ENCODE results near the gene CLIP4. TPM values are rescaled to one million over a fixed set of nuclear protein-coding genes. Genes with fewer than 3 reads are reported as not detected.
A peak's percentile ranks its signal among the peaks of the same experiment; 100 is the strongest.

CLIP4 gene
- polyA plus RNA-seq, 1 of the 3 experiments (the other 2 are of a cell fraction) = 12.7 TPM

DNA sequence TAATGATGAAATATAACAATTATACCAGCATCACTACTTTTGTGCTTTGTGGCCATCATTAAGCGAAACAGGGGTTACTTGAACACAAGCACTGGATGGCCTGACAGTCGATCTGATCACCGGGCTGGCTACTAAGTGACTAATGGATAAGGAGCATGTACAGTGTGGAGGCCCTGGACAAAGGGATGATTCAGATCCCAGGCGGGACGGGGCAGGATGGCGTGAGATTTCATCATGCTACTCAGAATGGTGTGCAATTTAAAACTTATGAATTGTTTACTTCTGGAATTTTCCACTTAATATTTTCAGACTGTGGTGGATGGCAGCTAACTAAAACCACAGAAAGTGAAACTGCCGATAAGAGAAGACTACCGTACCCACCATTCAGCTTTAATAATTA, 7.0 kb upstream of the CLIP4 start:
- Histone ChIP-seq H3K9ac (peak overlapping the region; percentile 19; the same call in 1 of the 2 replicates), H3K4me1 (ENCODE audit: control insufficient read depth in 1 of 2, insufficient read depth in 2 of 2, low read depth in 1 of 2, low read length in 1 of 2) (peaks cover 0 to 12% of the 10 kb centered on the region in 2 experiments; a peak in 1 of 4 replicates), H3K9me3 (no peaks in the 10 kb centered on the region), H3K36me3 (replicated peaks in 1 of 2; ENCODE audit: control insufficient read depth in 1 of 2, insufficient read depth in 2 of 2, low read length in 1 of 2) (no peaks in the 10 kb centered on the region), H3F3A (replicated peaks; ENCODE audit: insufficient read depth) (no peaks in the 10 kb centered on the region), H3K9me2 (no peaks in the 10 kb centered on the region), H4K20me1 (ENCODE audit: insufficient read depth) (no peaks in the 10 kb centered on the region), H3K27me3 (ENCODE audit: insufficient read depth) (no peaks in the 10 kb centered on the region), H3K79me2 (ENCODE audit: insufficient read depth) (no peaks in the 10 kb centered on the region), H2AFZ (ENCODE audit: low read depth) (peak overlapping the region; percentile 74; the same call in 1 of the 2 replicates), H3K4me3 (ENCODE audit: low read depth in 2 of 2, low read length in 1 of 2) (no peak overlapping the region), H3K4me2 (0 out of 2 replicates have a peak overlapping the region, but pooled peaks have one; percentile 23), H3K27ac (ENCODE audit: low read depth in 2 of 2, low read length in 1 of 2) (peak overlapping the region in 1 of 2 experiments; percentile 52; a peak in 2 of 4 replicates)
- ChIA-PET CTCF (no interaction called here), POLR2A (no interaction called here)
- no peak for DNase-seq
- TF ChIP-seq ZBTB33 (IDR thresholded peaks at IDR 0.05; ENCODE audit: borderline replicate concordance, low read depth) = no peak
- TF ChIP-seq RAD21 (IDR thresholded peaks at IDR 0.05; ENCODE audit: low read length) = no peak
- peak; percentile 19; the same call in 1 of the 2 replicates for TF ChIP-seq PBX3 (IDR thresholded peaks at IDR 0.05)
- TF ChIP-seq FOSL2 (IDR thresholded peaks at IDR 0.05; ENCODE audit: borderline replicate concordance, low read depth) = peak; percentile 49; the same call in 1 of the 2 replicates
- peak; percentile 13; the same call in 1 of the 2 replicates for TF ChIP-seq JUND (IDR thresholded peaks at IDR 0.05)
- 57% methylated on average over 8 of the region's 8 CpGs for WGBS (ENCODE audit: low lambda C conversion rate)

- H3K4me2 ChIP-seq = no peak overlapping the region
- H2AFZ ChIP-seq (ENCODE audit: low read depth) = no peak overlapping the region
- no peaks in the 10 kb centered on the region for H4K20me1 ChIP-seq (ENCODE audit: insufficient read depth)
- H3K9ac ChIP-seq = no peak overlapping the region
- no peaks in the 10 kb centered on the region for H3F3A ChIP-seq (replicated peaks; ENCODE audit: insufficient read depth)
- no peaks in the 10 kb centered on the region for H3K36me3 ChIP-seq (replicated peaks in 1 of 2; ENCODE audit: control insufficient read depth in 1 of 2, insufficient read depth in 2 of 2, low read length in 1 of 2)
- H3K9me3 ChIP-seq = no peaks in the 10 kb centered on the region
- DNase-seq = no peak
- no peaks in the 10 kb centered on the region for H3K9me2 ChIP-seq
- no peak for TF ChIP-seq CTCF (IDR thresholded peaks at IDR 0.05)
- no peak for TF ChIP-seq FOSL2 (IDR thresholded peaks at IDR 0.05; ENCODE audit: borderline replicate concordance, low read depth)
- no peak for TF ChIP-seq SMC3 (IDR thresholded peaks at IDR 0.05; ENCODE audit: low read depth, low read length)
- no peak for TF ChIP-seq PBX3 (IDR thresholded peaks at IDR 0.05)
- TF ChIP-seq ELF1 (IDR thresholded peaks at IDR 0.05) = no peak
- TF ChIP-seq FOXM1 (IDR thresholded peaks at IDR 0.05; ENCODE audit: low read depth) = no peak
- TF ChIP-seq TEAD4 (IDR thresholded peaks at IDR 0.05; ENCODE audit: borderline replicate concordance, insufficient read depth) = no peak
- TF ChIP-seq ZBTB33 (IDR thresholded peaks at IDR 0.05; ENCODE audit: borderline replicate concordance, low read depth) = no peak
- H3K27ac ChIP-seq (ENCODE audit: low read depth in 2 of 2, low read length in 1 of 2) = no peak overlapping the region
- ChIA-PET POLR2A (no interaction called here), CTCF (interaction anchor here (1.3 kb wide), 1 partner anchor 151 kb away, joined by 3 read pairs; no protein-coding TSS in a partner anchor)
- no peaks in the 10 kb centered on the region for H3K27me3 ChIP-seq (ENCODE audit: insufficient read depth)
- no peaks in the 10 kb centered on the region for H3K79me2 ChIP-seq (ENCODE audit: insufficient read depth)
- H3K4me3 ChIP-seq (ENCODE audit: low read depth in 2 of 2, low read length in 1 of 2) = no peak overlapping the region
- WGBS (ENCODE audit: low lambda C conversion rate) = 95% methylated on average over 2 of the region's 2 CpGs
- peaks cover 0 to 22% of the 10 kb centered on the region in 2 experiments; a peak in 2 of 4 replicates for H3K4me1 ChIP-seq (ENCODE audit: control insufficient read depth in 1 of 2, insufficient read depth in 2 of 2, low read depth in 1 of 2, low read length in 1 of 2)
These were observed 6.0 kb upstream of the CLIP4 start for GRCh38 chr2:29109246-29109645.

All from SK-N-SH (cell line).